PC-9 (cell line): Measurements from ENCODE around the gene NELL2. TPM values are rescaled to one million over a fixed set of nuclear protein-coding genes. Genes with fewer than 3 reads are reported as not detected.

ENCODE experiments used
- BruUV-seq: library from RNA; stranded (reverse); fragments of 400-500 nt; replicated peaks from 2 replicates; lab custom pipeline; 2021; lab: Mats Ljungman, UMichigan
- CTCF ChIA-PET: fragments of 300-600 bp; sonication (Branson Sonifier 250); formaldehyde crosslinking; loops from one replicate; lab custom pipeline; 2022; ENCODE audit warnings: antibody characterized with exemption; lab: Charles Lee
- POLR2A ChIA-PET: fragments of 300-600 bp; sonication (Branson Sonifier 250); formaldehyde crosslinking; loops from one replicate; lab custom pipeline; 2022; ENCODE audit warnings: antibody characterized with exemption; ENCODE audit not compliant: unreplicated experiment; lab: Charles Lee
- DNase-seq, 2 experiments: peaks; one replicate each; pipeline versions ENCODE4 v3.0.0 to v3.0.0-alpha.2; 2015 to 2022; ENCODE audit warnings: mixed read lengths in 1 of 2
- H2AFZ ChIP-seq: fragments of 200-600 bp; sonication (generic); 2 replicates; pipeline ENCODE4 v1.8.1; 2017; ENCODE audit warnings: antibody characterized with exemption
- H3F3A ChIP-seq: fragments of 200-600 bp; sonication (generic); 2 replicates; pipeline ENCODE4 v1.8.1; 2017; ENCODE audit warnings: antibody characterized with exemption, mild to moderate bottlenecking, low read depth; ENCODE audit not compliant: insufficient read depth
- H3K27ac ChIP-seq: fragments of 200-600 bp; sonication (generic); 2 replicates; pipeline ENCODE4 v1.6.1; 2016; ENCODE audit warnings: mixed run types
- H3K27me3 ChIP-seq: fragments of 200-600 bp; sonication (generic); 2 replicates; pipeline ENCODE4 v1.6.1; 2016; ENCODE audit warnings: low read depth, mixed run types; ENCODE audit not compliant: insufficient read depth
- H3K36me3 ChIP-seq: fragments of 200-600 bp; sonication (generic); 2 replicates; pipeline ENCODE4 v1.6.1; 2016; ENCODE audit warnings: low read depth, mixed run types
- H3K4me1 ChIP-seq: fragments of 200-600 bp; sonication (generic); replicated peaks from 2 replicates; pipeline ENCODE4 v1.6.1; 2016; ENCODE audit warnings: mixed run types; ENCODE audit not compliant: insufficient read depth
- H3K4me2 ChIP-seq: fragments of 200-600 bp; sonication (generic); 2 replicates; pipeline ENCODE4 v1.6.1; 2017; ENCODE audit warnings: mixed run types
- H3K4me3 ChIP-seq: fragments of 200-600 bp; sonication (generic); 2 replicates; pipeline ENCODE4 v1.6.1; 2016; ENCODE audit warnings: mixed run types
- H3K79me2 ChIP-seq: fragments of 200-600 bp; sonication (generic); 2 replicates; pipeline ENCODE4 v1.6.1; 2017; ENCODE audit warnings: low read depth, mixed run types
- H3K9me2 ChIP-seq: fragments of 200-600 bp; sonication (generic); 2 replicates; pipeline ENCODE4 v1.8.1; 2017; ENCODE audit warnings: mild to moderate bottlenecking; ENCODE audit not compliant: insufficient read depth
- H3K9me3 ChIP-seq: fragments of 200-600 bp; sonication (generic); 2 replicates; pipeline ENCODE4 v1.8.1; 2016; ENCODE audit warnings: low read depth; ENCODE audit not compliant: insufficient read depth
- H4K20me1 ChIP-seq: fragments of 200-600 bp; sonication (generic); 2 replicates; pipeline ENCODE4 v1.8.1; 2017; ENCODE audit not compliant: insufficient read depth
- CTCF ChIP-seq: fragments of 200-600 bp; sonication (generic); conservative IDR thresholded peaks from 2 replicates; pipeline ENCODE4 v1.6.1; 2017; ENCODE audit warnings: mixed run types, antibody characterized with exemption, mild to moderate bottlenecking, moderate library complexity
- EZH2 ChIP-seq: fragments of 200-600 bp; sonication (generic); IDR thresholded peaks from 2 replicates; pipeline ENCODE4 v1.8.0; 2017; ENCODE audit warnings: antibody characterized with exemption, low read depth
- intact Hi-C: fragments of 100-400 bp; cut with micrococcal nuclease; formaldehyde crosslinking; loops from one replicate; pipeline ENCODE4 v1.10.0; 2022; ENCODE audit not compliant: unreplicated experiment
- total RNA-seq: library from RNA; stranded (reverse); gene quantifications from 2 replicates; pipeline ENCODE4 v1.2.3, GENCODE V29; 2021

The NELL2 gene
- total RNA-seq, 1 experiment from 2014 or later, result 0.61 TPM

GRCh38 chr12:44532940-44533339, 343.2 kb downstream of the NELL2 start:
- BruUV-seq, result no TSS peak
- CTCF ChIA-PET, result no interaction called here

GRCh38 chr12:44531320-44531971, 344.7 kb downstream of the NELL2 start:
- ChIA-PET POLR2A (no interaction called here), CTCF (no interaction called here)
- no peaks in the 10 kb centered on the region for H3K79me2 ChIP-seq
- H4K20me1 ChIP-seq, result no peaks in the 10 kb centered on the region
- H3K36me3 ChIP-seq, result no peaks in the 10 kb centered on the region
- H3K27ac ChIP-seq, result no peak overlapping the region
- no peak for TF ChIP-seq EZH2
- no peak for TF ChIP-seq CTCF
- H3K4me1 ChIP-seq, result no peaks in the 10 kb centered on the region
- H2AFZ ChIP-seq, result no peak overlapping the region
- no peak for DNase-seq
- H3K9me2 ChIP-seq, result no peaks in the 10 kb centered on the region
- H3K9me3 ChIP-seq, result no peaks in the 10 kb centered on the region
- no peaks in the 10 kb centered on the region for H3F3A ChIP-seq
- no peak overlapping the region for H3K4me2 ChIP-seq
- no peak overlapping the region for H3K4me3 ChIP-seq
- H3K27me3 ChIP-seq, result no peaks in the 10 kb centered on the region
- intact Hi-C loops, result no loop called here
- BruUV-seq, result no TSS peak

More at GRCh38 chr12:44532940-44533339, 343.2 kb downstream of the NELL2 start:
- no peaks in the 10 kb centered on the region for H3K9me2 ChIP-seq
- H3K27ac ChIP-seq, result no peak overlapping the region
- H3K9me3 ChIP-seq, result no peaks in the 10 kb centered on the region
- no peak for DNase-seq
- POLR2A ChIA-PET, result no interaction called here
- no peak overlapping the region for H3K4me3 ChIP-seq
- H3K27me3 ChIP-seq, result no peaks in the 10 kb centered on the region
- H4K20me1 ChIP-seq, result no peaks in the 10 kb centered on the region
- no peak for TF ChIP-seq EZH2
- no peak for TF ChIP-seq CTCF
- no peaks in the 10 kb centered on the region for H3F3A ChIP-seq
- no peaks in the 10 kb centered on the region for H3K4me1 ChIP-seq
- no peaks in the 10 kb centered on the region for H3K79me2 ChIP-seq
- intact Hi-C loops, result no loop called here
- no peaks in the 10 kb centered on the region for H3K36me3 ChIP-seq
- H3K4me2 ChIP-seq, result no peak overlapping the region
- no peak overlapping the region for H2AFZ ChIP-seq

- Histone ChIP-seq H3K9me3 (no peaks in the 10 kb centered on the region), H4K20me1 (no peaks in the 10 kb centered on the region), H3K27ac (no peak overlapping the region), H3K4me3 (no peak overlapping the region), H3K9me2 (no peaks in the 10 kb centered on the region), H3K27me3 (no peaks in the 10 kb centered on the region), H3K79me2 (no peaks in the 10 kb centered on the region), H3K4me1 (no peaks in the 10 kb centered on the region), H3F3A (no peaks in the 10 kb centered on the region), H3K36me3 (no peaks in the 10 kb centered on the region), H2AFZ (no peak overlapping the region), H3K4me2 (no peak overlapping the region)
- intact Hi-C loops, result no loop called here
- ChIA-PET CTCF (no interaction called here), POLR2A (no interaction called here)
- no TSS peak for BruUV-seq
- TF ChIP-seq CTCF (no peak), EZH2 (no peak)
- no peak for DNase-seq
Measured at GRCh38 chr12:44526655-44527182, 349.4 kb downstream of the NELL2 start.
